B cell (primary cell): ENCODE measurements around the gene PKNOX2. TPM values are rescaled to one million over a fixed set of nuclear protein-coding genes. Genes with fewer than 3 reads are reported as not detected.

Experiments used
- ATAC-seq: fragments of 200-7000 bp; cut with Tn5 transposase; one replicate; pipeline ENCODE4 v1.10.0; 2021; ENCODE audit warnings: low read depth, mild to moderate bottlenecking, moderate number of reproducible peaks, moderate library complexity
- CTCF ChIA-PET: fragments of 350-600 bp; sonication (Branson Sonifier 250); formaldehyde crosslinking; loops from one replicate; lab custom pipeline; 2021; ENCODE audit warnings: antibody characterized with exemption, inconsistent platforms; lab: Charles Lee
- POLR2A ChIA-PET: fragments of 350-600 bp; sonication (Branson Sonifier 250); formaldehyde crosslinking; loops from one replicate; lab custom pipeline; 2021; ENCODE audit warnings: antibody characterized with exemption; lab: Charles Lee
- DNase-seq: peaks from one replicate; pipeline ENCODE4 v3.0.0; 2013
- H2AFZ ChIP-seq: 2 replicates; pipeline ENCODE4 v1.6.1; 2012; ENCODE audit warnings: mild to moderate bottlenecking, low read depth, low read length; ENCODE audit not compliant: insufficient read depth, poor library complexity, severe bottlenecking
- H3K27ac ChIP-seq, 2 donors: 1 replicate in 1 of 2; 2 replicates in 1 of 2; pipeline ENCODE4 v1.5.1; 2012 to 2013; ENCODE audit warnings: low read length in 2 of 2, mild to moderate bottlenecking in 2 of 2, moderate library complexity in 1 of 2
- H3K27me3 ChIP-seq, 4 experiments: fragments of 200-600 bp in 1 of 4; sonication (generic) in 1 of 4; replicated peaks in 1 of 4; 1 replicate in 2 of 4; 2 replicates in 2 of 4; pipeline versions ENCODE4 v1.6.1 to v1.7.0; 2013 to 2016; ENCODE audit warnings: low read length in 3 of 4, mild to moderate bottlenecking in 2 of 4, mixed read lengths in 1 of 4, moderate library complexity in 1 of 4; ENCODE audit not compliant: insufficient read depth in 4 of 4, control insufficient read depth in 3 of 4; ENCODE audit errors: control extremely low read depth in 1 of 4
- H3K36me3 ChIP-seq, 2 experiments: replicated peaks in 1 of 2; 1 replicate in 1 of 2; 2 replicates in 1 of 2; pipeline versions ENCODE4 v1.6.1 to v1.7.1; 2013; ENCODE audit warnings: low read length in 1 of 2; ENCODE audit not compliant: insufficient read depth in 2 of 2, control insufficient read depth in 1 of 2; ENCODE audit errors: control extremely low read depth in 1 of 2, extremely low read depth in 1 of 2
- H3K4me1 ChIP-seq, 2 donors: fragments of 200-600 bp in 1 of 2; sonication (generic) in 1 of 2; 1 replicate in 1 of 2; 2 replicates in 1 of 2; pipeline versions ENCODE4 v1.5.1 to v1.6.1; 2013 to 2017; ENCODE audit warnings: low read length in 2 of 2; ENCODE audit not compliant: control insufficient read depth in 2 of 2, insufficient read depth in 2 of 2
- H3K4me2 ChIP-seq: replicated peaks from 2 replicates; pipeline ENCODE3; 2012; ENCODE audit warnings: mild to moderate bottlenecking, low read depth, low read length; ENCODE audit not compliant: poor library complexity, severe bottlenecking
- H3K4me3 ChIP-seq, 5 experiments: fragments of 200-600 bp in 1 of 5; sonication (generic) in 1 of 5; 1 replicate in 3 of 5; 2 replicates in 2 of 5; pipeline versions ENCODE4 v1.5.1 to v1.7.0; 2011 to 2016; ENCODE audit warnings: low read length in 4 of 5, mild to moderate bottlenecking in 4 of 5, low read depth in 2 of 5, control low read depth in 1 of 5, moderate library complexity in 1 of 5; ENCODE audit not compliant: insufficient read depth in 1 of 5; ENCODE audit errors: control extremely low read depth in 1 of 5, extremely low read depth in 1 of 5
- H3K79me2 ChIP-seq: fragments of 200-600 bp; sonication (generic); one replicate; pipeline ENCODE4 v1.6.0; 2016; ENCODE audit warnings: low read length; ENCODE audit not compliant: control insufficient read depth, insufficient read depth
- H3K9ac ChIP-seq: fragments of 200-600 bp; sonication (generic); 2 replicates; pipeline ENCODE4 v1.6.1; 2017; ENCODE audit warnings: mild to moderate bottlenecking, low read length, moderate library complexity
- H3K9me3 ChIP-seq, 3 donors: one replicate each; pipeline versions ENCODE4 v1.6.1 to v1.7.1; 2013; ENCODE audit warnings: low read length in 2 of 3; ENCODE audit not compliant: control insufficient read depth in 2 of 3, insufficient read depth in 1 of 3; ENCODE audit errors: control extremely low read depth in 1 of 3
- H4K20me1 ChIP-seq: 2 replicates; pipeline ENCODE4 v1.6.0; 2012; ENCODE audit warnings: mild to moderate bottlenecking, low read length; ENCODE audit not compliant: insufficient read depth, control insufficient read depth, poor library complexity, severe bottlenecking
- H3K27ac Mint-ChIP-seq: one replicate; pipeline ENCODE4 v1.8.0; 2021; ENCODE audit warnings: mixed read lengths
- H3K27me3 Mint-ChIP-seq: one replicate; pipeline ENCODE4 v1.8.0; 2021; ENCODE audit warnings: mixed read lengths
- H3K4me1 Mint-ChIP-seq: one replicate; pipeline ENCODE4 v1.8.0; 2021; ENCODE audit warnings: mixed read lengths
- H3K4me3 Mint-ChIP-seq: one replicate; pipeline ENCODE4 v1.8.0; 2021; ENCODE audit warnings: mixed read lengths
- H3K9me3 Mint-ChIP-seq: one replicate; pipeline ENCODE4 v1.8.0; 2022; ENCODE audit warnings: mixed read lengths; ENCODE audit not compliant: insufficient read depth
- EZH2 ChIP-seq: IDR thresholded peaks from 2 replicates; pipeline ENCODE4 v1.6.1; 2012; ENCODE audit warnings: borderline replicate concordance, low read depth, mild to moderate bottlenecking, moderate library complexity, low read length; ENCODE audit not compliant: insufficient read depth, poor library complexity, severe bottlenecking
- WGBS: methylation state at CpG from one replicate; pipeline ENCODE4 v1.1.5; 2013; ENCODE audit warnings: missing lambda C conversion rate; ENCODE audit not compliant: insufficient coverage; 5-methylcytosine and 5-hydroxymethylcytosine counted together
- intact Hi-C: fragments of 100-400 bp; cut with micrococcal nuclease; formaldehyde crosslinking; loops from one replicate; pipeline ENCODE4 v1.10.0; 2022
- polyA plus RNA-seq: library from polyadenylated mRNA; depleted of rRNA; stranded (reverse); fragments of >200 nt; gene quantifications from 2 replicates; pipeline ENCODE4 v1.2.3, GENCODE V29; 2012
- total RNA-seq, 2 donors: library from RNA; stranded (reverse); fragments of 120-200 nt in 1 of 2; gene quantifications; 1 replicate in 1 of 2; 2 replicates in 1 of 2; pipeline versions ENCODE4 v1.2.3 to v1.2.4, GENCODE V29; 2013 to 2022
- TF ChIP-seq, protein P1 (sequence below): fragments of 200-600 bp; IDR thresholded peaks from one replicate; pipeline ENCODE4 v1.8.0; 2022; ENCODE audit warnings: antibody characterized with exemption, mild to moderate bottlenecking

The PKNOX2 gene
- total and polyA plus RNA-seq, 2 donors (not counting 1 experiment from before 2014, with no cell fraction given): not detected

DNA sequence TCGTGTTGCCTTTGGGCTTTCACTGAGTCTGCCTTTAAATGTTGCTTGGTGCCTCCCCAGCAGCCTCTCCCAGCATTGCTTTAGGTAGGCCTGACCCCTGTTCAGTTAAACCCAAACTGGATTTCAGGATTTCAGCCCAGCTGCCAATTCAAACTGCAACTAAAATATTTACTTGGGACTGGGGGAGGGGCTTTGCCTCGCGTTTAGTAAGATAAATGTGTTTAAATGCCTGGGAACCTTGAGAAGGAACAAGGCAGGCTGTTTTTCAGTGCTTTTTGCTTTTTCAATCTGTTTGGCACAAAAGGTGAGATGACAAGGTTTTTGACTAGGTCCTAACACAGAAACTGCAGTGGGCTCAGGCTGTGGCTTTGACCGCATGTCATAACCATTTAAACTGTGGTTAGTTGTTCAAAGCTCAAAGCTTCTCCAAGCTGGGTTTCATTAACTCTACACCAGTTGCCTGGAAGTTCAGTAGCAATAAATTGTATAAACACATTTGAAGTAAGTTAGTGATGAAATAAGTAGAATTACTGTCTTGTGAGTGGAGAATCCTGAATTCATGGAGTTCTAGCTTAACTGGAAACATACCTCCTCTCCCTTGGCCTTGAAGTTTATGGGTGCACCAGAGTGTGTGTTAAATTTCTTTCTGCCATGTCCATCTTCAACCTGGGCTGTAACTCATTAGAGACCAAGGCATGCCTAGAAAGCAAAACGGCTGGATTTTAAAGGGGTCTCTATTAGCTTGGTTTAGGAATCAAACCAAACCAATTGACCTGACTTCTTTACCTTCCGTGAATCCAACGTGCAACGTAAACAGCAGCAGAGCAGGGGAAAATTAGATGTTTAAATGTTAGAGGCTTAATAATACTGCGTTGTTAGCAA lies 3.6 kb downstream of the PKNOX2 start:
- DNase-seq (no peak), ATAC-seq (no peak)
- 78% methylated on average over 5 of the region's 9 CpGs for WGBS
- peaks cover 0 to 13% (median 0%) of the 10 kb centered on the region in 3 donors for H3K9me3 ChIP-seq
- H3K36me3 ChIP-seq: no peaks in the 10 kb centered on the region
- H4K20me1 ChIP-seq: no peaks in the 10 kb centered on the region
- H3K4me3 ChIP-seq: no peak overlapping the region
- H3K9ac ChIP-seq: no peak overlapping the region
- H3K4me1 ChIP-seq: peaks cover 22 to 23% of the 10 kb centered on the region in 2 donors
- H3K4me2 ChIP-seq: no peak overlapping the region
- TF ChIP-seq, protein P1, sequence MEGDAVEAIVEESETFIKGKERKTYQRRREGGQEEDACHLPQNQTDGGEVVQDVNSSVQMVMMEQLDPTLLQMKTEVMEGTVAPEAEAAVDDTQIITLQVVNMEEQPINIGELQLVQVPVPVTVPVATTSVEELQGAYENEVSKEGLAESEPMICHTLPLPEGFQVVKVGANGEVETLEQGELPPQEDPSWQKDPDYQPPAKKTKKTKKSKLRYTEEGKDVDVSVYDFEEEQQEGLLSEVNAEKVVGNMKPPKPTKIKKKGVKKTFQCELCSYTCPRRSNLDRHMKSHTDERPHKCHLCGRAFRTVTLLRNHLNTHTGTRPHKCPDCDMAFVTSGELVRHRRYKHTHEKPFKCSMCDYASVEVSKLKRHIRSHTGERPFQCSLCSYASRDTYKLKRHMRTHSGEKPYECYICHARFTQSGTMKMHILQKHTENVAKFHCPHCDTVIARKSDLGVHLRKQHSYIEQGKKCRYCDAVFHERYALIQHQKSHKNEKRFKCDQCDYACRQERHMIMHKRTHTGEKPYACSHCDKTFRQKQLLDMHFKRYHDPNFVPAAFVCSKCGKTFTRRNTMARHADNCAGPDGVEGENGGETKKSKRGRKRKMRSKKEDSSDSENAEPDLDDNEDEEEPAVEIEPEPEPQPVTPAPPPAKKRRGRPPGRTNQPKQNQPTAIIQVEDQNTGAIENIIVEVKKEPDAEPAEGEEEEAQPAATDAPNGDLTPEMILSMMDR: no peak
- TF ChIP-seq EZH2: no peak
- H3K79me2 ChIP-seq: no peaks in the 10 kb centered on the region
- Mint-ChIP-seq H3K27me3 (peaks cover 76% of the 10 kb centered on the region), H3K4me1 (peaks cover 22% of the 10 kb centered on the region), H3K9me3 (no peaks in the 10 kb centered on the region), H3K27ac (no peak overlapping the region), H3K4me3 (no peak overlapping the region)
- ChIA-PET CTCF (no interaction called here), POLR2A (no interaction called here)
- H2AFZ ChIP-seq: no peak overlapping the region
- intact Hi-C loops: no loop called here
- H3K27me3 ChIP-seq: peaks cover 3 to 73% (median 44%) of the 10 kb centered on the region in 4 experiments
- H3K27ac ChIP-seq: no peak overlapping the region

DNA sequence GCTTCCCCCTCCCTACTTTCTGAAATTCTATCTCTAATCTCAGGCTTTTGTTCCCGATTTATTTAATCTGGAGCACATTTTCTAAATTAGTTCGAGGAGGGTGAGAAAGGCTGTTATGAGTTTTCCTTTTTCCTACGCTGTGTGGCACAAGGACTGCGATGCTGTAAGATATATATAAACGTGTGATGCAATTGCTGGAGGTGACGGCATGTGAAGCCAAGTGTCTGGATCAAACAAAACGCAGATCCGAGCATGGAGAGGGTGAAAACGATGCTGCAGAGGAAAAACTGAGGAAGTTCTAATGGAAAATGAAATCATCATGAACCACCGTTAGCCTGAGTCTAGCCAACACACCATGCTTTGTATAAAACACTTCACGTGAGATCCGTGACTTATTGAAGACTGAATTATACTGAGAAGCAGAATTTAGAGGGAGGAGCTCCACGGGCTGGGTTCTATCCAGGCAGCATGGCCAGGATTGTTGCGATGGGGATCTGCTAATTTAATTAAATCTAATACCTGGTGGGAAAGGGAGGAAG lies 4.4 kb downstream of the PKNOX2 start:
- H3K4me3 ChIP-seq: no peak overlapping the region
- no peaks in the 10 kb centered on the region for H3K36me3 ChIP-seq
- no peak overlapping the region for H2AFZ ChIP-seq
- Mint-ChIP-seq H3K4me3 (no peak overlapping the region), H3K27me3 (peaks cover 72% of the 10 kb centered on the region), H3K27ac (no peak overlapping the region), H3K4me1 (peaks cover 18% of the 10 kb centered on the region), H3K9me3 (no peaks in the 10 kb centered on the region)
- DNase-seq: no peak
- no peak for ATAC-seq
- WGBS: 75% methylated on average over 10 of the region's 14 CpGs
- no peak overlapping the region for H3K27ac ChIP-seq
- no peaks in the 10 kb centered on the region for H4K20me1 ChIP-seq
- H3K4me2 ChIP-seq: no peak overlapping the region
- H3K79me2 ChIP-seq: no peaks in the 10 kb centered on the region
- intact Hi-C loops: no loop called here
- CTCF ChIA-PET: no interaction called here
- peaks cover 0 to 13% (median 0%) of the 10 kb centered on the region in 3 donors for H3K9me3 ChIP-seq
- H3K27me3 ChIP-seq: peaks cover 3 to 65% (median 37%) of the 10 kb centered on the region in 4 experiments
- no peak overlapping the region for H3K9ac ChIP-seq
- TF ChIP-seq, protein P1: no peak
- TF ChIP-seq EZH2: no peak
- POLR2A ChIA-PET: no interaction called here
- peaks cover 21% of the 10 kb centered on the region in 2 donors for H3K4me1 ChIP-seq
